Breast epithelium (tissue), 3 donors: ENCODE data around the gene ANKDD1B.

ENCODE experiments used
- CTCF ChIP-seq, 3 donors: fragments of 450-650 bp; IDR thresholded peaks; one replicate each; pipeline ENCODE4 v1.5.1; 2016 to 2017; ENCODE audit warnings: antibody characterized with exemption in 3 of 3, mild to moderate bottlenecking in 3 of 3, moderate library complexity in 3 of 3
- POLR2A ChIP-seq: fragments of 450-650 bp; IDR thresholded peaks from one replicate; pipeline ENCODE4 v1.6.1; 2016; ENCODE audit warnings: antibody characterized with exemption, mild to moderate bottlenecking, moderate library complexity
- POLR2AphosphoS5 ChIP-seq, 3 donors: sonication (generic); formaldehyde crosslinking; IDR thresholded peaks; one replicate each; pipeline ENCODE4 v1.6.1; 2017; ENCODE audit warnings: antibody characterized with exemption in 3 of 3

GRCh38 chr5:75627801-75628200 lies 16.5 kb downstream of the ANKDD1B start:
- TF ChIP-seq POLR2A (no peak), CTCF (IDR thresholded peaks at IDR 0.05) (no peak), POLR2AphosphoS5 (IDR thresholded peaks at IDR 0.05) (no peak)
